ENCODE measurements around the gene RAB22A. TPM values are rescaled to one million over a fixed set of nuclear protein-coding genes. Genes with fewer than 3 reads are reported as not detected.

The RAB22A gene
- total and polyA plus RNA-seq, 9 of the 15 experiments (the other 6 are each of a cell fraction or from before 2014, with no cell fraction given): 1.1 to 8.0 (median 6.7) TPM

- no peak for TF ChIP-seq EWSR1 (IDR thresholded peaks at IDR 0.05; ENCODE audit: borderline replicate concordance, low read depth, partially characterized antibody)
- TF ChIP-seq THRA (IDR thresholded peaks at IDR 0.05): no peak
These were observed 11.7 kb downstream of the RAB22A start (continued) for GRCh38 chr20:58321205-58321604.

GRCh38 chr20:58322083-58322482, 12.6 kb downstream of the RAB22A start:
- no peak for DNase-seq (ENCODE audit: extremely low read depth in 1 of 4, low spot score in 3 of 4)
- H3K9me3 ChIP-seq (replicated peaks; ENCODE audit: control insufficient read depth, insufficient read depth, low read depth, low read length): no peaks in the 10 kb centered on the region
- ATAC-seq: no peak
- H3K4me1 ChIP-seq (replicated peaks in 1 of 2; ENCODE audit: control insufficient read depth in 2 of 2, insufficient read depth in 2 of 2, low read length in 2 of 2): peaks cover 0 to 5% of the 10 kb centered on the region in 2 experiments; a peak in 2 of 5 replicates
- in situ Hi-C loops (cut with MboI): no loop called here
- no peaks in the 10 kb centered on the region; the same call in 1 of the 2 replicates for H4K20me1 ChIP-seq (replicated peaks; ENCODE audit: control insufficient read depth, insufficient read depth, low read length)
- no peak for TF ChIP-seq KLF16 (IDR thresholded peaks at IDR 0.05)
- TF ChIP-seq TAF15 (IDR thresholded peaks at IDR 0.05; ENCODE audit: low read depth, low read length): no peak
- no peak for TF ChIP-seq SIN3B (IDR thresholded peaks at IDR 0.05; ENCODE audit: low read depth)
- TF ChIP-seq KLF13 (tag; IDR thresholded peaks at IDR 0.05; ENCODE audit: borderline replicate concordance, low read depth): no peak
- TF ChIP-seq KAT2B (IDR thresholded peaks at IDR 0.05; ENCODE audit: low read depth, low read length): no peak
- TF ChIP-seq TRIM28 (IDR thresholded peaks at IDR 0.05): no peak
- TF ChIP-seq TCF7 (IDR thresholded peaks at IDR 0.05; ENCODE audit: borderline replicate concordance): no peak
- no peak for TF ChIP-seq MNT (conservative IDR thresholded peaks at IDR 0.05)
- no peak for TF ChIP-seq DACH1 (IDR thresholded peaks at IDR 0.05; ENCODE audit: partially characterized antibody)
- TF ChIP-seq NFXL1 (CRISPR knock-in tag; IDR thresholded peaks at IDR 0.05): no peak
- intact Hi-C loops (cut with micrococcal nuclease): no loop called here
- peaks cover 47% of the 10 kb centered on the region for H3K79me2 ChIP-seq (ENCODE audit: control insufficient read depth, insufficient read depth, low read length)
- peaks cover 10% of the 10 kb centered on the region; the same call in 2 of the 3 replicates for H3K36me3 ChIP-seq (ENCODE audit: control insufficient read depth, insufficient read depth, low read length)
- H3K27ac ChIP-seq (ENCODE audit: extremely low read depth, low read depth, low read length): no peak overlapping the region
- H3K4me2 ChIP-seq (ENCODE audit: insufficient read depth, low read length): no peak overlapping the region
- no peak overlapping the region for H2AFZ ChIP-seq (ENCODE audit: low read depth, low read length)
- H3K27me3 ChIP-seq (ENCODE audit: control insufficient read depth in 2 of 2, insufficient read depth in 2 of 2, low read length in 2 of 2): no peaks in the 10 kb centered on the region
- no TSS peak for BruUV-seq (replicated peaks)
- ChIA-PET POLR2A (interaction anchor here (1.2 kb wide), 1 partner anchor 9 kb away, joined by 3 read pairs; no protein-coding TSS in a partner anchor), CTCF (ENCODE audit: low intra/inter-chr PET ratio) (no interaction called here)
- no peaks in the 10 kb centered on the region for H3K9me1 ChIP-seq (ENCODE audit: control insufficient read depth, insufficient read depth, low read length)
- FAIRE-seq: no peak
- no peak overlapping the region for H3K9ac ChIP-seq (ENCODE audit: insufficient read depth in 1 of 2, low read depth in 2 of 2, low read length in 2 of 2)
- no peak overlapping the region for H3K4me3 ChIP-seq
- WGBS (ENCODE audit: insufficient coverage, low coverage, missing lambda C conversion rate): 67% methylated on average over 5 of the region's 5 CpGs
